Colon (tissue), 2 donors: ENCODE results near the gene BEND7.
"Not testable (repeated sequence)": the region's sequence is repeated elsewhere in the genome, so short reads cannot be mapped to it uniquely, and the experiment has no call there.

Experiments
- FAIRE-seq: peaks from 2 replicates; lab custom pipeline; 2012; peaks lifted over from hg19 to GRCh38; lab: Jason Lieb, UNC
- donor health status: control.
- donor health status: control.

The BEND7 gene

DNA sequence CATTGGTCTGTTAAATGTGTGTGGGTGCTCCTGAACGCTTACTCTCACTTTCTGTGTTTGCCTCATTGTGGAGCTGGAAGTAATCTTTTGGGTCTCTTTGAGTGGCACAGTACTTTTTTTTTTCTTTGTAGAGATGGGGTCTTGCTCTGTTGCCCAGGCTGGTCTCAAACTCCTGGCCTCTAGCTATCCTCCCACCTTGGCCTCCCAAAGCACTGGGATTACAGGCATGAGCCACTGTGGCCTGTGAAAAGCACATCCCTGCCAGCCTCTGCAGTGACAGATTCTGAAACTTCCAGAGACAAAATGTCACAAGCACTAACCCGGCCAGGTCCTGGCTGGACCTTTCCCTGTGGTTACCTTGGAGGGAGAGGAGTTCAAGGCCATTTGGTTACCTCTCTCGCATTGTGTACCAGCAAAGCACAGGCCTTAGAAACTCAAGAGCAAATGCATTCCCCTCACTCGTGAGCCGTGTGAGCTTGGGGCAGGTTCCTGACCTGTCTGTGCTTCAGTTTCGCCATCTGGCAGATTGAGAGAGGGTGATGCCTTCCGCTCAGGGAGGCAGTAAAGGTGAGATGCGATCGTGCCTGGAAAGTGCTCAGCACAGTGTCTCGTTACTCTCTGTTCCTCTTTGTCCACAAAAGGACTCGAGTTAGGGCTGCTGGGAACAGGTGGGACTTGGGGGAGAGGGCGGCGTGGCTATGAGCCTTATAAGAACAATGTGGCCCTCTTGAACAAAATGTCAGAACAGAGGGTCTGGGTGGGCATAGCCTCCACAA lies 108.1 kb downstream of the BEND7 start:
- FAIRE-seq: no peak

DNA sequence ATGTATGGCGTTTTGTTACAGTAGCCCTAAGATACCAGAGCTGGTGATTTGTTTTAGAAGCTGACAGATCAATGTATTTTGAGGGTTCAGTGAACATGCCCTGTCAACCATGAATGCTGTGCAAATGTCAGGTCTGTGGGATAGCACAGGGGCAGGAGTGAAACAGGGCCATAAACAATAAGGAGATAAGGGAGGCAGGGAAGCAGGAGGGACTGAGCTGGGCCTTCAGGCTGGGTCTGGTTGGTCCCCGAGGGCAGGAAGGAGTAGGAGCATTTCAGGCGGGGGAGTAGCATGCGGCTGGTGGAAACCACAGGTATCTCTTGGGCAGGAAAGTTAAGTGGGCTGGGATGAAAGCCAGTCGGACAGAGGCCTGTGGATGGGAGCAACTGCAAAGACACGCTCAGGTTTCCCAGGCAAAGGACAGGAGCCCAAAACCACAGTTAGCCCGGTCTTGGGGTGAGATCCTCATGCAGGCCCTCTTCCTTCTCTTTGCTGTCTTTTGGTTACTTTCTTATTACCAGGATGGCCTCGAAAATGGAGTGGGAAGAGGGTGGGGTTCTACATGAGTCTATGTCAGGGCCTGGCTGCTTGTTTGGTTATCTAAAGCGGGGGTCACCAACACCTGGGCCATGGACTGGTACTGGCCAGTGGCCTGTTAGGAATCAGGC lies 111.2 kb downstream of the BEND7 start:
- FAIRE-seq: no peak

DNA sequence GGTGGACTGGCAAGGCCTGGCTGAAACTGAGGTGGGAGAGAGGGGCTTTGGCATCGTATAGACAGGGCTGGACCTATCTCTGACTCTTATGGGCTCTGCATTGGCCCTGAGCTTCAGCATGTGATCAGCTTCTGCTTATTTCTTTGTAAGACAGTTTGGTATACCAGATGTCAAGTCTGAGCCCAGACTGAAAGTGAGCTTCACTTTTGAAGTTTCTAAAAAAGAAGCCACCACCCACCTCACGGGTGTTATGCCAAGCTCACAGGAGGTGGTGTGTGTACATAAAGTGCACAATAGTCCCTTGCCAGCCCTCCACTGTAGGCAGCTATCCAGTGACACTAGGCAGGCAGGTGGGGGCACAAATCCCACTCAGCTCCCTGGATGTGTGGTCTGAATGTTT lies 112.1 kb downstream of the BEND7 start:
- FAIRE-seq: no peak

DNA sequence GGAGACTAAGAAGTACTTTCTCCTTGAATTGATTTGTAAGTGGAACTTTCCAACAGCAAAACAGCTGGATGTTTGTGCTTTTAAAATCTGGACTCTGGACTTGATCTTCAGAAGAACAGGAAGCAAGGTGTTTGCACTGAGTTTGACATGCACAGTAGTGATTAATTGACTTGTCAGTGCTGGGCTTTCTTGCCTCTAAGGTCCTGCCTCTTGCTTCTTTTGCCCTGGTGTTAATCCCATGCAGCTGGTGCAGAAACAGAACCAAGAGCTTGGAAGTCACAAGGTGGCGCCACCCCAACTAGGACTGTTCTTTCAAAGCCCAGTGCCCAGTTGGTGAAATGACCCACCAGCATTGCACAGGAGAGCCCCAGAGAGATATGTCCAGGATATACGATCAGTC lies 114.0 kb downstream of the BEND7 start:
- FAIRE-seq: no peak

DNA sequence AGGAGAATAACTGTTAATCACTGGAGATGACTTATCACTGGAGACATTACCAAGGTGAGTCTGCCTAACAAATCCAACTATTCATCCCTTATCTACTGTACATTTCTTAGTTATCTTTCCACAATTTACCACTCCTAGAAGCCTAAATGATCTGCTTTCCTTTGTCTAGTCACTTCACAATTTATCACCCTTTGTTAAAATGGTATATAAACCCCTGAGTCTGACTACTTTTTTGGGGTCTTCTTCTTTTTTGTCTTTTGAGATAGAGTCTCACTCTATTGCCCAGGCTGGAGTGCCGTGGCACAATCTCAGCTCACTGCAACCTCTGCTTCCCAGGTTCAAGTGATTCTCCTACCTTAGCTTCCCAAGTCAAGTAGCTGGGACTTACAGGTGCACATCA lies 114.7 kb downstream of the BEND7 start:
- no peak for FAIRE-seq

DNA sequence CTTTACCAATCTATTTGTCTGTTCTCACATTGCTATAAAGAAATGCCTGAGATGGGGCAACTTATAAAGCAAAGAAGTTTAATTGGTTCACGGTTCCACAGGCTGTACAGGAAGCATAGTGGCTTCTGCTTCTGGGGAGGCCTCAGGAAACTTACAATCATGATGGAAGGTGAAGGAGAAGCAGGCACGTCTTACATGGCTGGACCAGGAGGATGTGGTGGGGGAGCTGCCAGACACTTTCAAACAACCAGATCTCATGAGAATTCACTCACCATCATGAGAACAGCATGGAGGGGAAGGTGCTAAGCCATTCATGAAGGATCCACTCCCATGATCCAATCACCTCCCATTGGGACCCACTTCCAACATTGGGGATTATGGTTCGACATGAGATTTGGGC lies 115.9 kb downstream of the BEND7 start:
- no peak for FAIRE-seq

DNA sequence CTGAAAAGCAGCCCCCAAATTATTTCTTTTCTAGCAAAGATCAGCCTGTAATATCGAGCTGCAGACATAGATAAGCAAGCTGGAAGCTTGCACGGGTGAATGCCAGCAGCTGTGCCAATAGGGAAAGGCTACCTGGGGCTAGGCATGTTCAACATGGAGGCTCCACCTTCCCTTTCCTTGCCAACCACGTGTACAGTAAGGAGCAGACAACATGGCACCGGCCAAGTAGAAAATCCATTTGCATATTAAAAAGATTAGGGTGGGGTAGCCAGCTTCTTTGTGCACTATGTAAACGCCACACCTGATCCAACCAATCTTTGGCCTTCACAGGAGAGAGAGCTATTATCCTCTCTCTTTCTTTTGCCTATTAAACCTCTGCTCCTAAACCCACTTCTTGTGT lies 124.0 kb downstream of the BEND7 start:
- FAIRE-seq: no peak

DNA sequence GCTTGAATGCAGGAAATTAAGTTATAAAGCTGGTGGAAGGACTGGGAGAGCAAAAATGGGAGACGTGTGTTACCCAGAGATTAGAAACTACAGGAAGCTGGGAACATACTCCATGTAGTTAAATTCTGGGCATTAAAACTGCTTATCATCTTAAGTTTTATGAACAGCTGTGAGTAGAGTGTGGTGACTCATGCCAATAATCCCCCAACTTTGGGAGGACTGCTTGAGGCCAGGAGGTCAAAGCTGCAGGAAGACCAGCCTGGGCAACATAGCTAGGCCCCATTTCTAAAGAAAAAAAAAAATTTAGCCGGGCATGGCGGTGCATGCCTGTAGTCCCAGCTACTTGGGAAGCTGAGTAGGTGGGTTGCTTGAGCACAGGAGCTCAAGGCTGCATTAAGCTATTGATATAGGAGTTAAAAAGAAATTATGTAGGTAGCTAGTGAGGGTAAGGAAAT lies 124.5 kb downstream of the BEND7 start:
- FAIRE-seq: no peak

DNA sequence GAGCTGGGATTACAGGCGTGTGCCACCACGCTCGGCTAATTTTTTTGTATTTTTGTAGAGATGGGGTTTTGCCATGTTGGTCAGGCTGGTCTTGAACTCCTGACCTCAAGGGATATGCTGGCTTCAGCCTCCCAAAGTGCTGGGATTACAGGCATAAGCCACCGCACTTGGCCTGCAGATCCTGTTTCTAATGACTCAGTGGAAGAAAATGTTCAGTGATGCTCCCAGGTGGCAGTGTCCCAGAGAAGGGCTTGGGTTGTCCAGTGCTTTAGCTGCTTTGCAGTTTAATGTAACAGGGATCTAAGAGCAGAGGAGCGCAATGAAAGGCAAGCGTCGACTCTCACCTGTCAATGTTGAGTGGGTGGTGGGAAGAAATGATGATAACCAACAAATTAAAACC lies 125.4 kb downstream of the BEND7 start:
- not testable (repeated sequence) for FAIRE-seq

DNA sequence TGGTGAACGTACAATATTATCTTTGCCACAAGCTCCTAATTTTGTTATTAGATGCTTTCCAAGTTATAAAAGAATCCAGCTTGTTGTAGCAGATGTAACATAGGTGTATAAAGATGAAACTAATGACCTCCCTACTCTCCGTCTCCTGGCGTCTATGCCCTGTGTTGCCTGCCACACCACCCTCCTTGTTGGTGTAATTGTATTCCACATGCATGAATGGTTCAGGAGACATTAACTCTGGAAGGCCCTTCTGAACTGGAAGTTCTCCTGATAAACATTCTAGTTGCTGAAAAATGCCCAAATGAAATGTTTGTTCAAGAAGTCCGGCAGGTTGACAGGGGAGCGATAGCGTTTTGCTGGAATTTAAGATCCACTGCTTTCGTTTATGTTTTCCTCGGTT lies 126.8 kb downstream of the BEND7 start:
- no peak for FAIRE-seq

DNA sequence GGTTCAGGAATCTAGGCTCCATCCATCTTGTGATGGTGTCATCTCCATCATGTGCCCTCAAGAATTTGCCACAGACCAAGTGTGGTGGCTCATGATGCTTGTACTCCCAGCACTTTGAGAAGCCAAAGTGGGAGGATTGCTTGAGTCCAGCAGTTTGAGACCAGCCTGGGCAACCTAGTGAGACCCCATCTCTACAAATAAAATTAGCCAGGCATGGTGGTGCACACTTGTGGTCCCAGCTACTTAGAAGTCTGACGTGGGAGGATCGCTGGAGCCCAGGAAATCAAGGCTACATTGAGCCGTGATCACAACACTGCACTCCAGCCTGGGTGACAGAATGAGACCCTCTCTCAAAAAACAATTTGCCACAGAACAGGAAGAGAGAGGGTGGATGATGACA lies 127.7 kb downstream of the BEND7 start:
- FAIRE-seq: no peak

DNA sequence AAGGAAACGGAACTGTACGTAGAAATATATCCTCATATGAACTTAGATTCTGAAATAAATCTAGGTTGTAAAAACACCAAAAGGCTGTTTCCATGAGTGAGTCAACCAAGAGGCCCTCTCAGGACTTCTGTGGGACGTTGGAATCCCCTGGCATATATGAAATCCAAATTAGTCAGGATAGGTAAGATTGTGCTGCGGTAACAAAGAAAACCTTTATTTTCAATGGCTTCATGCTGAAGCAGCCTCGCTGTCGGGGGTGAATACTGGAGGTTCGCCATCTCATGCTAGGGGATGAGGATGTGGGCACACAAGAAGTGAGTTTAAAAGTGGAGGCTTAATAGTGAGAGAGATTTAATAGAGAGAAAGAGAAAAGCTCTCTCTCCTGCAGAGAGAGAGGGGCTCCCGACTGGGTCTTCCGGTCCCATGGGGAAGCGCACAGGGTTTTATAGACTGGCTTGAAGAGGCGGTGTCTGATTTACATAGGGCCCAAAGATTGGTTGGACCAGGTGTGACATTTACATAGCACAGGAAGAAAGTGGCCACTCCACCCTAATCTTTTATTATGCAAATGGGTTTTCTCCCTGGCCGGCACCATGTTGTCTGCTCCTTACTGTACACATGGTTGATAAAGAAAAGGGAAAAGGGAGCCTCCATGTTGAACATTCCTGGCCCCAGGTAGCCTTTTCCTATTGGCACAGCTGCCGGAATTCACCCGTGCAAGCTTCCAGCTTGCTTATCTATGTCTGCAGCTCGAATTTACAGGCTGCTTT lies 128.4 kb downstream of the BEND7 start:
- no peak for FAIRE-seq

DNA sequence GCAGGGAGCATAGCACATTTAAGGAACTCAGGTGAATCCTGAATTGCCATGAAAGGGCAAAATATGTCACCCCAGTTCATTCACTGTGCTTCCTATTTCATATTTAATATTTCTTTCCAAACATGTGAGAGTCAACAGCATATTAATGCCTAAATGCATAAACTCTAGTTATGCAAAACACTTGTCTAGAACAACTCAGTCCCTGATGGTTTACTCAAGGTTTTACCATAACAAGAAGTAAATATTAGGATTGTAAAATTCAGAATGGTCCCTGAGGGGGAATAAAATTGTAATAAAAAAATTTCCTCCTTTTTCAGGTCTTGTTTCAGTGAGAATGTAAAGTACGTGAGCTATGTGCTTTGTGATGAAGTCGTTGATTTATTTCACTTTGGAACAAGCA lies 129.1 kb downstream of the BEND7 start:
- FAIRE-seq: no peak

DNA sequence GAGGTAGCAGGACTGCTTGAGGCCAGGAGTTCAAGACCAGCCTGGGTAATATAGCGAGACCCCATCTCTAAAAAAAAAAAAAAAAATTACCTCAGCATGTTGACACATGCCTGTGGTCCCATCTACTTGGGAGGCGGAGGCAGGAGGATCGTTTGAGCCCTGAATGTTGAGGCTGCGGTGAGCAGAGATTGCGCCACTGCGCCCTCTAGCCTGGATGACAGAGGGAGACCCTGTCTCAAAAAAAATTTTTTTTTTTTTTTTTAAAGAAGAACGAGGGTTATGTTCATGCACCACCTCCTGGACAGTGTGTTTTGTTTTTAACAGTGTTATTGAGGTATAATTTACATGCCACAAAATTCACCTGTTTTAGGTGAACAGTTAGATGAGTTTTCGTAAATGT lies 129.6 kb downstream of the BEND7 start:
- no peak for FAIRE-seq

DNA sequence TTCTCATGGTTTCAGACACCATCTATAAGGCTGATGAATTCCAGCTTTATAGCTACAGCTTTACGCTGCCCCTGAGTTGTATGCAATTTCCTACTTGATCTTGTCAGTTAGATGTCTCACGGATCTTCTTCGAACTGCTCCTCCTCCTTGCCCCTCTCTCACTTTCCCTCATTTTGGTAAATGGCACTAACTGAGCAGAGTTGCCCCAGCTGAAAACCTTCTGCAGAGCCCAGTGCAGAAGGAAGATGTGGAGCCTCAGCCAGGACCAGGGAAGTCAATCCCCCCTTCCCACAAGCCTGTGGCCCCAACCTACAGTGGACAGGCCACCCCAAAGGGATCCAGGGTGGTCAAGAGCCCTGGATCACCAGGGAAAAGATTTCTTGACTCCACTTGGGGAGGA lies 131.8 kb downstream of the BEND7 start:
- FAIRE-seq: no peak

DNA sequence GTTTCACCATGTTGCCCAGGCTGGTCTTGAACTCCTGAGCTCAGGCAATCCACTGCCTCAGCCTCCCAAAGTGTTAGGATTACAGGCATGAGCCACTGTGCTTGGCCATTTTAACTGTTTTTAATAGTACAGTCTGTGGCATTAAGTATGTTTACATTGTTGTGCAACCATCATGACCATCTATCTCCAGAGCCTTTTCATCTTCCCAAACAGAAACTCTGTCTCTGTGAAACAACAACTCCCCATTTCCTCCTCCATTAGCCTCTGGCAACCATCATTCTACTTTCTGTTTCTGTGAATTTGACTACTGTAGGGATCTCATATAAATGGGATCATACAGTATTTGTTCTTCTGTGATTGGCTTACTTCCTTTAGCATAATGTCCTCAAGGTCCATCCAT lies 132.4 kb downstream of the BEND7 start:
- no peak for FAIRE-seq

DNA sequence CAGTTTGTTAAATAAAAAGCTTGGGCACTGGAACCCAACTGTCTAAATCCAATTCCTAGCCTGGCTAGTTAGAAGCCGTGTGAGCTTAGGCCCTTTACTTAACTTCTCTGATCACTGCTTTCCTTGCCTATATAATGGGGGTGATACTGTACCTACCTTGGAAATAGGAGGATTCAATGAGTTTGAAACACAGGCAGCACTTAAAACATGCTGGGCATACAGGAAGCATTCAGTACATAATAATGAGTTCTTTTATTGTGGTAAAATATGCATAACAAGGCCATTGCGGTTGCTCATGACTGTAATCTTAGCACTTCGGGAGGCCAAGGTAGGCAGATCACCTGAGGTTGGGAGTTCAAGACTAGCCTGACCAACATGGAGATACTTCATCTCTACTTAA lies 133.3 kb downstream of the BEND7 start:
- no peak for FAIRE-seq

DNA sequence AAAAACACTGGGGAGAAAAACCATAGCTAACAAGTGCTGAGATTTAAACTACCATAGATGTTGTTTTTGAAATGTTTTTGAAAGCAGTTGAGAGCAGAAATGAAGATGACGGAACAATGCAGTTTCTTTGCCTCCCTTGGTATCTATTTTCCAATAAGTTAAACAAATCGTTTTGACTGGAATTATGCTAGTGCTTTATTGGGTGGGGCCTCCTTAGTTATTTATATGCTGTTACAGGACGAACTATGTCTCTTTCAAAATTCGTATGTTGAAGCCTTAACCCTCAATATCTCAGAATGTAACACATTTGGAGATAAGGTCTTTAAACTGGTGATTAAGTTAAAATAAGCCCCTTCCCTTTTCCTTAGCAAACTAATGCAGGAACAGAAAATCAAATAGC lies 135.2 kb downstream of the BEND7 start:
- no peak for FAIRE-seq

DNA sequence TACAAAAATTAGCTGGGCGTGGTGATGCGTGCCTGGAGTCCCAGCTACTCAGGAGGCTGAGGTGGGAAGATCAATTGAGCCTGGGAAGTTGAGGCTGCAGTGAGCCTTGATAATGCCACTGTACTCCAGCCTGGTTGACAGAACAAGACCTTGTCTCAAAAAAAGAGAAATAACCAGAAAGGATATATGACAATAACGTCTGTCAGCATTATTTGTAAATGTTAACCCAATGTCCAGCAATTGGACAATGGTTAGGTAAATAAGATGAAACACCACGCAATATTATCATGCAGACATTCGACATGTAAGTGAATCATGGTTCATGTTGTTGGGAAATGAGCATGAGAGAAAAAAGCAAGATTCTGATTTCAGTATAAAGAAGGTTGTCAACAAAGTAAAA lies 136.1 kb downstream of the BEND7 start:
- FAIRE-seq: no peak
